Endothelial cell (in vitro differentiated cells): ENCODE data around the gene TMEM273. TPM values are rescaled to one million over a fixed set of nuclear protein-coding genes. Genes with fewer than 3 reads are reported as not detected.

Experiments used
- DNase-seq: peaks from one replicate; pipeline ENCODE4 v3.0.0; 2021; ENCODE audit warnings: low spot score
- H3K27ac Mint-ChIP-seq: one replicate; pipeline ENCODE4 v1.8.0; 2021; ENCODE audit warnings: mixed read lengths, inconsistent platforms; ENCODE audit not compliant: unreplicated experiment
- H3K27me3 Mint-ChIP-seq: one replicate; pipeline ENCODE4 v1.8.0; 2021; ENCODE audit warnings: mild to moderate bottlenecking, moderate library complexity, mixed read lengths, inconsistent platforms; ENCODE audit not compliant: unreplicated experiment
- H3K36me3 Mint-ChIP-seq: one replicate; pipeline ENCODE4 v1.8.0; 2021; ENCODE audit warnings: mild to moderate bottlenecking, low read depth, mixed read lengths, inconsistent platforms; ENCODE audit not compliant: unreplicated experiment
- H3K4me1 Mint-ChIP-seq: one replicate; pipeline ENCODE4 v1.8.0; 2021; ENCODE audit warnings: mild to moderate bottlenecking, mixed read lengths, inconsistent platforms; ENCODE audit not compliant: unreplicated experiment
- H3K4me3 Mint-ChIP-seq: one replicate; pipeline ENCODE4 v1.8.0; 2021; ENCODE audit warnings: mild to moderate bottlenecking, mixed read lengths, inconsistent platforms; ENCODE audit not compliant: unreplicated experiment
- H3K9me3 Mint-ChIP-seq: one replicate; pipeline ENCODE4 v1.8.0; 2021; ENCODE audit warnings: mixed read lengths, inconsistent platforms; ENCODE audit not compliant: unreplicated experiment
- total RNA-seq: library from RNA; stranded (reverse); fragmentation: NEBNext Ultra II Directional; extraction: Animal tissue kit (Norgen Biotek cat#: 25700); gene quantifications from one replicate; pipeline ENCODE4 v1.2.1, GENCODE V29; 2021; ENCODE audit not compliant: unreplicated experiment
- TF ChIP-seq, protein P1 (sequence below): fragments of 200-600 bp; sonication (generic); IDR thresholded peaks from one replicate; pipeline ENCODE4 v1.5.0; 2021; ENCODE audit warnings: antibody characterized with exemption; ENCODE audit not compliant: unreplicated experiment

Gene TMEM273
- total RNA-seq, 1 donor from 2014 or later = 1.6 TPM

DNA sequence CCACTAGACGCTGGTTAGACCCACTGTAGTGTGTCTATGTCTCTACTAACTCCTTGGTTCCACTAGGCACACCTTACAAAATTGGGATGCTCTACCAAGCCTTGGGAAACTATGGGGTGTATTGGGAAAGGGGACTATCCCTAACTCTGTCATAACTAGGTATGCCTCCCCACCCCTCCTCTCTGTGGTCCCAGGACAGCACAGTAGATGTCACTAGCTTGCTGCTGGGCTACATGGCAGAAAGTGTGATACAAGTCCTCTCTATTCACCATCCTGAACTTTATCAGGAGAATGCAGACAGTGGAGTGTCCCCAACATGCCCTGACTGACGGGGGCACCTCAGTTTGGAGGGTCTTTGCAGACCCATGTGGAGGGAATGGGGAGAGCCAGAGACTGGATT, 30.3 kb upstream of the TMEM273 start:
- no peaks in the 10 kb centered on the region for H3K27me3 Mint-ChIP-seq
- TF ChIP-seq, protein P1, sequence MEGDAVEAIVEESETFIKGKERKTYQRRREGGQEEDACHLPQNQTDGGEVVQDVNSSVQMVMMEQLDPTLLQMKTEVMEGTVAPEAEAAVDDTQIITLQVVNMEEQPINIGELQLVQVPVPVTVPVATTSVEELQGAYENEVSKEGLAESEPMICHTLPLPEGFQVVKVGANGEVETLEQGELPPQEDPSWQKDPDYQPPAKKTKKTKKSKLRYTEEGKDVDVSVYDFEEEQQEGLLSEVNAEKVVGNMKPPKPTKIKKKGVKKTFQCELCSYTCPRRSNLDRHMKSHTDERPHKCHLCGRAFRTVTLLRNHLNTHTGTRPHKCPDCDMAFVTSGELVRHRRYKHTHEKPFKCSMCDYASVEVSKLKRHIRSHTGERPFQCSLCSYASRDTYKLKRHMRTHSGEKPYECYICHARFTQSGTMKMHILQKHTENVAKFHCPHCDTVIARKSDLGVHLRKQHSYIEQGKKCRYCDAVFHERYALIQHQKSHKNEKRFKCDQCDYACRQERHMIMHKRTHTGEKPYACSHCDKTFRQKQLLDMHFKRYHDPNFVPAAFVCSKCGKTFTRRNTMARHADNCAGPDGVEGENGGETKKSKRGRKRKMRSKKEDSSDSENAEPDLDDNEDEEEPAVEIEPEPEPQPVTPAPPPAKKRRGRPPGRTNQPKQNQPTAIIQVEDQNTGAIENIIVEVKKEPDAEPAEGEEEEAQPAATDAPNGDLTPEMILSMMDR = no peak
- H3K4me1 Mint-ChIP-seq = no peaks in the 10 kb centered on the region
- no peaks in the 10 kb centered on the region for H3K36me3 Mint-ChIP-seq
- H3K4me3 Mint-ChIP-seq = no peak overlapping the region
- H3K27ac Mint-ChIP-seq = no peak overlapping the region
- no peak for DNase-seq
- no peaks in the 10 kb centered on the region for H3K9me3 Mint-ChIP-seq

DNA sequence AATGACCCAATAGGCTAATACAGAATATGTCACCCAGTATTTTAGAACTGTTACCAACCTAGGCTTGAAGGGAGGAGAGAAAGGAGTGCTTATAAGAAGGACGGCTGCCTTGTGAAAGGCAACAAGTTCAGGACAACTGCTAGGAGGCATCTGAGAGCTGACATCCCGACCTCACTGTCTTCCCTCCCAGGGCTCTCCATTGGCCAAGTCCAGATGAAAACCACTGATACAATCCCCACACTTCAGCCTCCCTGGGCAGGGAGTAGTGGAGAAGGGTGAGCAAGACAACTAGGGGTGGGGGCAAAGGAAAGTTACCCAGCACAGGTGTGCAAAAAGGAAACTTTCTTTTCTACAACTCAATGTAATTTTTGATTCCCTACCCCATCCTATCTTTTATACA, 29.5 kb upstream of the TMEM273 start:
- H3K4me1 Mint-ChIP-seq = no peaks in the 10 kb centered on the region
- no peak overlapping the region for H3K4me3 Mint-ChIP-seq
- DNase-seq = no peak
- no peak overlapping the region for H3K27ac Mint-ChIP-seq
- H3K9me3 Mint-ChIP-seq = no peaks in the 10 kb centered on the region
- peaks cover 2% of the 10 kb centered on the region for H3K27me3 Mint-ChIP-seq
- TF ChIP-seq, protein P1 = no peak
- H3K36me3 Mint-ChIP-seq = no peaks in the 10 kb centered on the region

DNA sequence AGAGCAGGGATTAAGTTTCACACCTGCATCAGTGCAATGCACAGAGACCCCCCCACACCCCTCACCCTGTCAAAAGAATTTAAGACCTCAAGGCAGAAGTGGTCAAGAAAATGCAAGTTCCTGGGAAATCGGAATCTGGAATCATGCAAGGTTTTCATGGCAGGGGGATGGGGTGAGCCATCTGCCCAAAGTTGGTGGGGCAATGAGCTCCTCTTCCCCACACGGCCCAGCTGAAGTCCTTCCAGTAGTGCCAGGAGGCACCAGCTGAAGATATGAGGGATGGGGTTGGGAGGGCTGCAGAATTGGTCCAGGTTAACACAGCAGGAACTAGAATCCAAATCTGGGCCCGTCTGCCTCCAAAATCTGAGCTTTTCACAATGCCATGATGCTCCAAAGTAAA, 25.0 kb upstream of the TMEM273 start:
- TF ChIP-seq, protein P1 = no peak
- no peaks in the 10 kb centered on the region for H3K9me3 Mint-ChIP-seq
- H3K4me1 Mint-ChIP-seq = no peaks in the 10 kb centered on the region
- H3K27ac Mint-ChIP-seq = no peak overlapping the region
- H3K27me3 Mint-ChIP-seq = peaks cover 2% of the 10 kb centered on the region
- DNase-seq = no peak
- no peak overlapping the region for H3K4me3 Mint-ChIP-seq
- no peaks in the 10 kb centered on the region for H3K36me3 Mint-ChIP-seq

DNA sequence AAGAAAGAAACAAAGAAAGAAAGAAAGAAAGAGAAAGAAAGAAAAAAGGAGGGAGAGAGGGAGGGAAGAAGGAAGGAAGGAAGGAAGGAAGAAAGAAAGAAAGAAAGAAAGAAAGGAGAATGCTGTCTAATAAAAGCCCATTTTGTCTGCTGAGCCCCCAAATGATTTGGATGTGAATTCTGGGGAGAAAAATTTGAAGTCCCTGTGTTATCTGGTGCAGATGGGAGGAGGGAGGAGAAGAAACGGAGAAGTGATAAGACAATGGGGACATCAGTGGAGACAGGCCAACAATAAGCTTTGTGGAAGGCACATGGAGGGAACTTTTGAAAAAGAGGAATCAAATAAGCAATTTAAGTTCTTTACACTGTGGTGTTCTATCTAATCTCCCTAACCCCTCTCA, 24.6 kb upstream of the TMEM273 start:
- no peaks in the 10 kb centered on the region for H3K9me3 Mint-ChIP-seq
- TF ChIP-seq, protein P1 = no peak
- H3K27me3 Mint-ChIP-seq = peaks cover 2% of the 10 kb centered on the region
- no peaks in the 10 kb centered on the region for H3K36me3 Mint-ChIP-seq
- DNase-seq = no peak
- H3K4me1 Mint-ChIP-seq = no peaks in the 10 kb centered on the region
- H3K4me3 Mint-ChIP-seq = no peak overlapping the region
- no peak overlapping the region for H3K27ac Mint-ChIP-seq

DNA sequence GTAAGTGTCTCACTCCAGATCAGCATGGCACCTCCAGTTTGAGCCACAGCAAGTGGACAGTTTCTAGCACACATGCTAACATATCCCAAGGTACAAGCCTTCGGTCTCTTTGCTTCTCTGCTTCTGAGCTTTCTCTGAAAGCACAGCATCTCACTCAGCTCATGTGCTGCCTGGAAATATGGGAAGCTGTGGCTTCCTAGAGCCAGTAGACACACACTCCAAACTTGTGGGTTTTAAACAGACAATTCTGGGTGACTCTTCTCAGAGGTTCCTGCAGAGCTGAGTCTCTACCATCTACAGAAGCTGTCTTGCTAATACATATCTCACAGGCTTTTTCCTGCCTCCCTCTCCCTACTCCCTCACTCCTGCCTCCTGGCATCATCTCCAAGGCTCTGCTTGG, 23.9 kb upstream of the TMEM273 start:
- H3K27me3 Mint-ChIP-seq = peaks cover 2% of the 10 kb centered on the region
- TF ChIP-seq, protein P1 = no peak
- DNase-seq = no peak
- H3K27ac Mint-ChIP-seq = no peak overlapping the region
- no peaks in the 10 kb centered on the region for H3K4me1 Mint-ChIP-seq
- no peak overlapping the region for H3K4me3 Mint-ChIP-seq
- no peaks in the 10 kb centered on the region for H3K36me3 Mint-ChIP-seq
- no peaks in the 10 kb centered on the region for H3K9me3 Mint-ChIP-seq
